ENCODE results near the gene NFAT5.
"Not testable (repeated sequence)": the region's sequence is repeated elsewhere in the genome, so short reads cannot be mapped to it uniquely, and the experiment has no call there.

Gene NFAT5

GRCh38 chr16:69565671-69566239, at the start of gene NFAT5:
TSS of gene NFAT5 (plus strand) at chr16:69565966. CDS start at chr16:69566302, 336 bp downstream.
- DNase-seq (ENCODE audit: low read depth in 2 of 2), result peak; percentile 72 to 89

- DNase-seq (ENCODE audit: low read depth in 2 of 2), result not testable (repeated sequence)
These were observed 47.9 kb upstream of the NFAT5 start for GRCh38 chr16:69517914-69518313.

DNA sequence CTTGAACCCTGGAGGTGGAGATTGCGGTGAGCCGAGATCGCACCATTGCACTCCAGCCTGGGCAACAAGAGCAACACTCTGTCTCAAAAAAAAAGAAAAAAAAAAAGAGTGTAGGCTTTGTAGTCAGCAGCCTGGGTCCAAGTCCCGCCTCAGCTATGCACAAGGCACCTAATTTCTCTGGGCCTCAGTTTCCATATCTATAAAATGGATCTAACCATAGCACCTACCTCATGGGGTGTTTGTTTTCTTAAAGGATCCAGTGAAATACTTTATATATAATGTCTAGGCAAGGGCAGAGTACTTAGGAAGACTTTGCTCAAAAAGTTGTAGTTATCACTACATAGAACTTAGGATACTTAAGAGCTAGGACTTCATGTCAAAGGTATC, 45.4 kb upstream of the NFAT5 start:
- DNase-seq (ENCODE audit: low read depth in 2 of 2), result no peak

DNA sequence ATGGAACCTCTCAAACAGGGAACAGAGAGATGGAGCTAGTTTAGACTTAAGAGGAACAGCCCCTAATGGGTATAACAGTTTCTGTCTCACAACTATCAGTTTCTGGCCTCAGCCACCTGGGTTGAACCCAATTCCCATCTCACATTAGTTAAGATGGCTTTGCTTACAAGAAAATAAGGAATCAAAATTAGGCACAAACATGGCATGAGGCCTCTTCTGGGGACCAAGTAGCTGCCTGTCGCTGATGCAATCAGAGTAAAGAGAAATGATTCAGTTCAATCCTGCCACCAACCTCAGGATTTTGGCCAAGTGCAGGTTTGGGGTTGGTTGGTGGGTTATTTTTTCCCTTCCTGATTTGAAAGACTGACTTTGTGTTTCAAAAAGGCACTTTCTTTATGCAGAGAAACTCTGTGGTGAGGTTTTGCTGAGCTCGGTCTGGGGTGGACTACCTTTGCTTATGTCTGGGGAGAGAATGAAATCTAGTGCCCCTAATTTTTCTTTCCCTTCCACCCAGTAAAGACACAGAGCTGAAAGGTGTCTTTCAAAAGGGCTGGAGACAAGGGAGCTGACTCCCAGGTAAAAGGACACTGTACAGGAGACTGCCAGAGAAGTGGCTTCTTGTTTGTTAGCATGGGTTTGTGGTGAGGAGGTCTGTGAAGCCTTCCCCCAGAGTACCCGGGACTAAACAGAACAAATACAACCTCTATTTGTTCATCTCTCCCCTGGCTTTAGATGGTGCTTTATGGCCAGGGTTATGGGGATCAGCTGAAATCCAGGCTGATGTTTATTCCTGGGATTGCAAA, 44.8 kb upstream of the NFAT5 start:
- DNase-seq (ENCODE audit: low read depth in 2 of 2), result no peak

DNA sequence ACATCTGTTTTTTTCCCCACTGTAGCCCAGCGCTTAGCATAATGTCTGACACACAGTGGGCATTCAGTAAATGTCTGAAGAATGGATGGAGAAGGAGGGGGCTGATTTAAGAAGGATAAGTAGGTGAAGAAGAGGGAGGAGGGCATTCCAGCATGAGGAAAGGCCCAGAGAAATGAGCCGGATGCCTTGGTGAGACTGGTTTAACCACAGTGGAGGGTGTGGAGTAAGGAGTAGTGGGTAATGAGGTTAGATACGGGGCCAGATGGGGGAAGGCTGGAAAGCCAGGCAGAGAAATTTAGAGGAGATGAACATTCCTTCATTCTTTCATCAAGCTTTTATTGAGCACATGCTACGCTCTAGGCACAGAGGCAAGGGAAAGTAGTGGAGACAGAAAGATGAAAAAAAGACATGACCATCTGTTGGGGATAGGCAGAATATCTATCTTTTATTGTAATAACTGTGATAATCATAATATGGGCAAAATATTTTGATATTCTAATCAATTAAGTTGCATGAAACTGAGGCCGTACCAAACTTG, 43.7 kb upstream of the NFAT5 start:
- DNase-seq (ENCODE audit: low read depth in 2 of 2), result no peak

- DNase-seq (ENCODE audit: low read depth in 2 of 2), result no peak
These were observed 42.9 kb upstream of the NFAT5 start for GRCh38 chr16:69522732-69523404.

- DNase-seq (ENCODE audit: low read depth in 2 of 2), result no peak
These were observed 42.0 kb upstream of the NFAT5 start for GRCh38 chr16:69523566-69524305.

- no peak for DNase-seq (ENCODE audit: low read depth in 2 of 2)
These were observed 38.7 kb upstream of the NFAT5 start for GRCh38 chr16:69526831-69527655.

- no peak for DNase-seq (ENCODE audit: low read depth in 2 of 2)
These were observed 33.8 kb upstream of the NFAT5 start for GRCh38 chr16:69531988-69532387.

DNA sequence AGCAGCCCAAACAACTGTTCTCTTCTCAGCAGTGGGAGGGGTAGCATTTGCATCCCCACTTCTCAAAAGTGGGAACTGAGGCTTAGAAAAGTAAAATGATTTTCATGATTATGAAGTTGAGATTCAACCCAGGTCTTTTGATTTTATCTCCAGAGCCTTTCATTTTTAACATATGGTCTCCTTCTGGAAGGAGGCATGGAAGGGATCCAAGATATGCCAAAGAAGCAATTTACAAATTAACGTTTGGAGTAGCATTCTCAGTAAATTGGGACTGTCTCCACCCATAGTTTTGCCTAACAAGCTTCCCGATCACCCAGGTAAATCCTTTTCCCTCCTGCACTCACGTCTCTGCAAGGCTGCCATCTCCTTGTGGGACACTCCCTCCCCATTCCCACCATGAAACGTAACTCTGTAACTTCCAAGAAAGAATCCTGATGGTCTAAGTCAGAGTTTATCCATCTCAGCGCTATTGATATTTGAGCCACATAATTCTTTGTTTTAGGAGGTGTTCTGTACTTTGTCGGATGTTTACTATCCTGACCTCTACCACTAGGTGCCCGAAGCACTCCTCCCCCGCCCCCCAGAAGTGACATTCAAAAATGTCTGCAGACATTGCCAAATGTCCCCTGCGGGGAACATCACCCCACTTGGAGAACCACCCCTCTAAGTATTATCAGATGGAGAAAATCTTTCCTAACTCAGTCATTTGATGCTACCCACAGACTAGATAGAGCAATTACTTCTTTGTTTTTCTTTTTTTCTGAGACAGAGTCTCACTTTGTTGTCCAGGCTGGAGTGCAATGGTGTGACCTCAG, 32.9 kb upstream of the NFAT5 start:
- DNase-seq (ENCODE audit: low read depth in 2 of 2), result no peak

DNA sequence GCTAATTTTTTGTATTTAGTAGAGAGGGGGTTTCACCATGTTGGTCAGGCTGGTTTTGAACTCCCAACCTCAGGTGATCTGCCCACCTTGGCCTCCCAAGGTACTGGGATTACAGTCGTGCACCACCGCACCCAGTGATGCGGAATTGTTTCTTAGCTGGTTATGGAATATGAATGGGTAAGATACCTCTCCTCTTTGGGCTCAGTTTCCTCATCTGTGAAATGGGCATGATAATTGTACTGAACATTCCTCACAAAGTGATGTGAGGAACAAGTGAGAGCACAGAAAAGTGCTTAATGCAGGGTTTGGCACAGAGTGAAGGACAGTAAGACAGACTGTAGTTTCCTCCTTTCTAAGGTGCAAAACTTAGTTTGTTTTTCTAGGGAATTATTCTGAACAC, 31.0 kb upstream of the NFAT5 start:
- no peak for DNase-seq (ENCODE audit: low read depth in 2 of 2)

- no peak for DNase-seq (ENCODE audit: low read depth in 2 of 2)
These were observed 30.4 kb upstream of the NFAT5 start for GRCh38 chr16:69535123-69536050.

DNA sequence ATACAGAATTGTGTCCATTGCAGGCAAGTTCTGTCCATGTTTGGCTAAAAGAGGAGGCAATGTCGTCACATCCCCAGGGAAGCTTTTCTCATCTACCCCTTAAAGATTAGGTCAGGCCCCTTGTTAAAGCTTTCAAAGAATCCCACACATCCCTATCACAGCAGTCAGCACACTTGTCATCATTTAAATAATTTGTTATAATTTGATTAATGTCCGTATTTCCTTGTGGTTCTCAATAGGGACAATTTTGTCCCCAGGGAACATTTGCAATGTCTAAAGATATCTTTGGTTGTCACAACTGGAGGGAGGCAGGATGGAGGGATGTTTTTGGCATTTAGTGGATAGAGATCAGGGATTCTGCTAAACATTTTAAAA, 28.1 kb upstream of the NFAT5 start:
- DNase-seq (ENCODE audit: low read depth in 2 of 2), result no peak

DNA sequence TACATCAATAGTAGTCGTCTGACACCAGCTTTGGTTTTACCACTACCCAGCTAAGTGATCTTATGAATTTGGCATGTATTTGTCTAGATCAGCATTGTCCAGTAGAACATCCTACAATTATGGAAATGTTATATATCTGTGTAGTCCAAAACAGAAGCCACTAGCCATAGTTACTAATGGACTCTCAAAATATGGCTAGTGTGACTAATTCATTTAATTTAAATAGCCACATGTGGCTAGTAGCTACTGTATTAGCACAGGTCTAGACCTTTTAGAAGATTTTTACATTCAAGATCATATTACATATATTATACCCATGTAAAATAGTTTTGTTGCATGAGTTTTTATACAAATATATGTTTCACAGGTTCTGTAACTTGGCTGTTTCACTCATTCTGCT, 27.0 kb upstream of the NFAT5 start:
- no peak for DNase-seq (ENCODE audit: low read depth in 2 of 2)

- DNase-seq (ENCODE audit: low read depth in 2 of 2), result no peak
These were observed 22.8 kb upstream of the NFAT5 start for GRCh38 chr16:69542974-69543373.

DNA sequence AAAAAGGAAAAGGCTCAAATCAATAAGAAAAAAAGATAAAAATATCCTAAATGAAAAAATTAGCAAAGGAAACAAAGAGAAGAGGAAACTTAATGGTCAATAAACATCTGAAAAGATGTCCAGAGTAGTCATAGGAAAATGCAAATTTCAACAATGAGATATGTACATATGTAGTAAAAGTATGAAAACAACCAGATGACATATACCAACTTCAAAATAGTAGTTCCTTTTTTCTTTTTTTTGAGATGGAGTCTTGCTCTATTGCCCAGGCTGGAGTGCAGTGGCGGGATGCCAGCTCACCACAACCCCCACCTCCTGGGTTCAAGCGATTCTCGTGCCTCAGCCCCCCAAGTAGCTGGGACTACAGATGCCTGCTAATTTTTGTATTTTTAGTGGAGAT, 21.7 kb upstream of the NFAT5 start:
- no peak for DNase-seq (ENCODE audit: low read depth in 2 of 2)

- DNase-seq (ENCODE audit: low read depth in 2 of 2), result not testable (repeated sequence)
These were observed 19.1 kb upstream of the NFAT5 start for GRCh38 chr16:69546663-69547062.

- no peak for DNase-seq (ENCODE audit: low read depth in 2 of 2)
These were observed 12.4 kb upstream of the NFAT5 start for GRCh38 chr16:69553332-69553731.

DNA sequence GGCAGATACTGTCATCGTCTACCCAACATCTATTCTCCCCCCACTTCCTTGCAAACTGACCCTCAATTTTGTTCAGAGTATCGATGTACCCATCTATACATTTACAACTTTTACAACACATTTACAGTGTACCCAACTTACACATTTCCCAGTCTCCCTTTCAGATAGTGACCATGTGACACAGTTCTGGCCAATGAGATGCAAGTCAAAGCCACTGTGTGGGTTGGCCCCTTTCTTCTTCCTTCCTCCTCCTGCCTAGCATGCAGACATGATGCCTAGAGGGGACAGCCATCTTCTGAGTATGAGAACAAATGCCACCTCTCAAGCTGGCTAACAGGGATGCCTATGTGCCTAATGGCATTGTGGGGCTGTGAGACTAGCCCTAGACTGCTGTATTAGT, 11.3 kb upstream of the NFAT5 start:
- no peak for DNase-seq (ENCODE audit: low read depth in 2 of 2)
